Measurements from ENCODE around the gene C5orf15. TPM values are rescaled to one million over a fixed set of nuclear protein-coding genes. Genes with fewer than 3 reads are reported as not detected.

The C5orf15 gene
- total RNA-seq, 1 experiment from 2014 or later = 63.2 TPM

- intact Hi-C loops (cut with micrococcal nuclease; ENCODE audit: unreplicated experiment) (no loop called here), in situ Hi-C loops (cut with HindIII; ENCODE audit: low pct_unique_long_range_greater_than_20kb, low sequenced_read_pairs) (no loop called here)
- Histone ChIP-seq H3K9me3 (ENCODE audit: control insufficient read depth, insufficient read depth, low read depth, low read length) (no peaks in the 10 kb centered on the region), H3K27me3 (ENCODE audit: control insufficient read depth, insufficient read depth, low read length) (no peaks in the 10 kb centered on the region), H3K4me3 (ENCODE audit: low read depth in 2 of 2, low read length in 2 of 2) (no peak overlapping the region), H3K4me1 (ENCODE audit: control insufficient read depth, insufficient read depth, low read length) (no peaks in the 10 kb centered on the region), H3K27ac (ENCODE audit: low read length) (no peak overlapping the region), H3K36me3 (ENCODE audit: control insufficient read depth, insufficient read depth, low read length) (no peaks in the 10 kb centered on the region)
- no peak for DNase-seq (ENCODE audit: low read depth, low spot score)
- no peak for ATAC-seq
- no peak for TF ChIP-seq TCF7L2 (IDR thresholded peaks at IDR 0.05; ENCODE audit: low read depth, low read length)
- no peak for TF ChIP-seq CTCF (IDR thresholded peaks at IDR 0.05)
- no peak for TF ChIP-seq POLR2AphosphoS5 (IDR thresholded peaks at IDR 0.05; ENCODE audit: low read depth, low read length)
- TF ChIP-seq SIN3A (IDR thresholded peaks at IDR 0.05; ENCODE audit: borderline replicate concordance, insufficient read depth, low read depth, low read length) = no peak
- no peak for TF ChIP-seq REST (IDR thresholded peaks at IDR 0.05; ENCODE audit: insufficient read depth in 1 of 2, low read depth in 2 of 2, low read length in 1 of 2)
- POLR2A ChIA-PET = no interaction called here
- BruUV-seq (replicated peaks) = no TSS peak
- CTCF ChIA-PET = no interaction called here
These were observed 21.0 kb downstream of the C5orf15 start for GRCh38 chr5:133947431-133947841.

GRCh38 chr5:133945568-133945967 is 22.9 kb downstream of the C5orf15 start:
- no peak for TF ChIP-seq CTCF (IDR thresholded peaks at IDR 0.05)
- no peak for TF ChIP-seq SIN3A (IDR thresholded peaks at IDR 0.05; ENCODE audit: borderline replicate concordance, insufficient read depth, low read depth, low read length)
- TF ChIP-seq REST (IDR thresholded peaks at IDR 0.05; ENCODE audit: insufficient read depth in 1 of 2, low read depth in 2 of 2, low read length in 1 of 2) = no peak
- TF ChIP-seq POLR2AphosphoS5 (IDR thresholded peaks at IDR 0.05; ENCODE audit: low read depth, low read length) = no peak
- TF ChIP-seq TCF7L2 (IDR thresholded peaks at IDR 0.05; ENCODE audit: low read depth, low read length) = no peak
- intact Hi-C loops (cut with micrococcal nuclease; ENCODE audit: unreplicated experiment) = no loop called here

More at GRCh38 chr5:133945568-133945967, 22.9 kb downstream of the C5orf15 start:
- H3K9me3 ChIP-seq (ENCODE audit: control insufficient read depth, insufficient read depth, low read depth, low read length) = no peaks in the 10 kb centered on the region
- H3K4me3 ChIP-seq (ENCODE audit: low read depth in 2 of 2, low read length in 2 of 2) = no peak overlapping the region
- no peaks in the 10 kb centered on the region for H3K27me3 ChIP-seq (ENCODE audit: control insufficient read depth, insufficient read depth, low read length)
- no peaks in the 10 kb centered on the region for H3K4me1 ChIP-seq (ENCODE audit: control insufficient read depth, insufficient read depth, low read length)
- ChIA-PET CTCF (no interaction called here), POLR2A (interaction anchor here (0.6 kb wide), 1 partner anchor 501 kb away, joined by 4 read pairs; no protein-coding TSS in a partner anchor)
- BruUV-seq (replicated peaks) = no TSS peak
- H3K36me3 ChIP-seq (ENCODE audit: control insufficient read depth, insufficient read depth, low read length) = no peaks in the 10 kb centered on the region
- DNase-seq (ENCODE audit: low read depth, low spot score) (no peak), ATAC-seq (no peak)
- no peak overlapping the region for H3K27ac ChIP-seq (ENCODE audit: low read length)
- in situ Hi-C loops (cut with HindIII; ENCODE audit: low pct_unique_long_range_greater_than_20kb, low sequenced_read_pairs) = no loop called here
